K562 (cell line): ENCODE data around the gene CCDC178.

Source experiments
- POLR2A ChIP-seq: fragments of 450-650 bp; conservative IDR thresholded peaks from 2 replicates; pipeline ENCODE4 v1.6.1; 2016
- SRSF9 ChIP-seq: fragments of 200-400 bp; formaldehyde crosslinking; IDR thresholded peaks from 2 replicates; pipeline ENCODE4 v1.6.1; 2017; ENCODE audit warnings: low read depth, low read length, borderline replicate concordance
- ZNF146 ChIP-seq: IDR thresholded peaks from one replicate; pipeline ENCODE4 v1.6.1; 2018; ENCODE audit warnings: missing compliant biosample characterization; ENCODE audit not compliant: unreplicated experiment

DNA sequence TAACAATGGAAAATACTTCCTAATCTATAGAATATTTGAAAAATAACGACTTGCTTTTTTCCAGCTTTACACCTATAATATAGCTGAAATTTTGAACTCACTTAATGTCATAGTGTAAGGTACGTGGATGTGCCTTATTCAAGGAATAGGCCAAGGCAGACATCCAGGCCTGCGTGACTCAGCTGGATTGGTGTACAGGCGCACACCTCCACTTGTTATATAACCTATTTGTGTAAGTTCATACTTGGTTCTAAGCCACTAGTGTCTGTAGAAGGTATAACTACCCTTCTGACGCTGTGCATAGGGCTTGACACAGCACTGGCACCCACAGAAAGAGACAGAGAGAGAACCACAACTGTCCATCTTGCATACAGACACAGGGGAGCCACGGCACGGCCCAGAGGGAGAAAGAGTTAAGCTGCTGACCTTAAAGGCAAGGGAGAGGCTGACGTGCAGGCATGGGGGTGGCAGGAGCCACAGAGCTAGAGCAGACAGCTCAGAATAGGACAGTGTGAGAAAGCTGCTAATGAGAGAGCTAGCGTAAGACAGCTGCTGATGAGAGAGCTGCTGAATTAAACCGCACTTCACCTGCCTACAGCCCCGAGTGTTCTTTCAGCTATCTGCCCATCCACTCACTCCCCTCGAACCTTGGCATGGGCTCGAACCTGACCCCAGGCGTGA, 16.1 kb downstream of the CCDC178 start:
- TF ChIP-seq ZNF146 (CRISPR knock-in tag) (no peak), SRSF9 (no peak), POLR2A (no peak)
